ENCODE data around the gene PKP2.

Gene PKP2

GRCh38 chr12:32801269-32801980, 95.2 kb downstream of the PKP2 start:
- Mint-ChIP-seq H3K27ac (no peak overlapping the region), H3K36me3 (no peaks in the 10 kb centered on the region), H3K4me1 (no peaks in the 10 kb centered on the region), H3K27me3 (peaks cover 6% of the 10 kb centered on the region), H3K4me3 (no peak overlapping the region), H3K9me3 (peaks cover 2% of the 10 kb centered on the region)
- DNase-seq (ENCODE audit: low spot score in 2 of 2) (no peak), ATAC-seq (ENCODE audit: low read depth) (no peak)

- peaks cover 5% of the 10 kb centered on the region for H3K27me3 Mint-ChIP-seq
- ATAC-seq (ENCODE audit: low read depth) (no peak), DNase-seq (ENCODE audit: low spot score in 2 of 2) (no peak)
- H3K9me3 Mint-ChIP-seq: no peaks in the 10 kb centered on the region
- no peaks in the 10 kb centered on the region for H3K36me3 Mint-ChIP-seq
- no peaks in the 10 kb centered on the region for H3K4me1 Mint-ChIP-seq
- no peak overlapping the region for H3K27ac Mint-ChIP-seq
- no peak overlapping the region for H3K4me3 Mint-ChIP-seq
These were observed 102.3 kb downstream of the PKP2 start for GRCh38 chr12:32794281-32794680.

- ATAC-seq (ENCODE audit: low read depth): no peak
- H3K4me1 Mint-ChIP-seq: no peaks in the 10 kb centered on the region
- no peaks in the 10 kb centered on the region for H3K9me3 Mint-ChIP-seq
- no peaks in the 10 kb centered on the region for H3K36me3 Mint-ChIP-seq
- no peak for DNase-seq (ENCODE audit: low spot score in 2 of 2)
- H3K27ac Mint-ChIP-seq: no peak overlapping the region
- no peak overlapping the region for H3K4me3 Mint-ChIP-seq
- H3K27me3 Mint-ChIP-seq: peaks cover 6% of the 10 kb centered on the region
These were observed 106.7 kb downstream of the PKP2 start for GRCh38 chr12:32789916-32790315.

- Mint-ChIP-seq H3K4me1 (no peaks in the 10 kb centered on the region), H3K9me3 (no peaks in the 10 kb centered on the region), H3K27me3 (peaks cover 6% of the 10 kb centered on the region), H3K27ac (no peak overlapping the region), H3K4me3 (no peak overlapping the region), H3K36me3 (no peaks in the 10 kb centered on the region)
- ATAC-seq (ENCODE audit: low read depth): no peak
- no peak for DNase-seq (ENCODE audit: low spot score in 2 of 2)
These were observed 107.1 kb downstream of the PKP2 start for GRCh38 chr12:32789446-32789845.

- Mint-ChIP-seq H3K4me3 (no peak overlapping the region), H3K9me3 (no peaks in the 10 kb centered on the region), H3K4me1 (no peaks in the 10 kb centered on the region), H3K36me3 (no peaks in the 10 kb centered on the region), H3K27ac (no peak overlapping the region), H3K27me3 (peaks cover 5% of the 10 kb centered on the region)
- ATAC-seq (ENCODE audit: low read depth) (no peak), DNase-seq (ENCODE audit: low spot score in 2 of 2) (no peak)
These were observed 108.2 kb downstream of the PKP2 start for GRCh38 chr12:32788405-32788804.

- no peaks in the 10 kb centered on the region for H3K36me3 Mint-ChIP-seq
- ATAC-seq (ENCODE audit: low read depth) (no peak), DNase-seq (ENCODE audit: low spot score in 2 of 2) (no peak)
- H3K4me3 Mint-ChIP-seq: no peak overlapping the region
- no peaks in the 10 kb centered on the region for H3K9me3 Mint-ChIP-seq
- H3K4me1 Mint-ChIP-seq: no peaks in the 10 kb centered on the region
- H3K27ac Mint-ChIP-seq: no peak overlapping the region
- H3K27me3 Mint-ChIP-seq: peaks cover 2% of the 10 kb centered on the region
These were observed 111.0 kb downstream of the PKP2 start for GRCh38 chr12:32785557-32785956.

GRCh38 chr12:32783029-32783428, 113.5 kb downstream of the PKP2 start:
- ATAC-seq (ENCODE audit: low read depth): no peak
- Mint-ChIP-seq H3K4me3 (no peak overlapping the region), H3K27me3 (peaks cover 6% of the 10 kb centered on the region)

GRCh38 chr12:32780071-32780470, 116.5 kb downstream of the PKP2 start:
- H3K9me3 Mint-ChIP-seq: no peaks in the 10 kb centered on the region
- ATAC-seq (ENCODE audit: low read depth): no peak
- H3K4me3 Mint-ChIP-seq: no peak overlapping the region
- H3K27ac Mint-ChIP-seq: no peak overlapping the region
- peaks cover 5% of the 10 kb centered on the region for H3K27me3 Mint-ChIP-seq
- no peaks in the 10 kb centered on the region for H3K36me3 Mint-ChIP-seq
- DNase-seq (ENCODE audit: low spot score in 2 of 2): no peak
- no peaks in the 10 kb centered on the region for H3K4me1 Mint-ChIP-seq

More at GRCh38 chr12:32783029-32783428, 113.5 kb downstream of the PKP2 start:
- no peaks in the 10 kb centered on the region for H3K9me3 Mint-ChIP-seq
- H3K27ac Mint-ChIP-seq: no peak overlapping the region
- no peak for DNase-seq (ENCODE audit: low spot score in 2 of 2)
- no peaks in the 10 kb centered on the region for H3K4me1 Mint-ChIP-seq
- H3K36me3 Mint-ChIP-seq: no peaks in the 10 kb centered on the region

GRCh38 chr12:32777691-32778175, 118.8 kb downstream of the PKP2 start:
- DNase-seq (ENCODE audit: low spot score in 2 of 2) (no peak), ATAC-seq (ENCODE audit: low read depth) (no peak)
- H3K27me3 Mint-ChIP-seq: peaks cover 9% of the 10 kb centered on the region
- no peaks in the 10 kb centered on the region for H3K4me1 Mint-ChIP-seq
- H3K4me3 Mint-ChIP-seq: no peak overlapping the region
- H3K9me3 Mint-ChIP-seq: no peaks in the 10 kb centered on the region
- no peaks in the 10 kb centered on the region for H3K36me3 Mint-ChIP-seq
- no peak overlapping the region for H3K27ac Mint-ChIP-seq

- DNase-seq (ENCODE audit: low spot score in 2 of 2): no peak
- no peak overlapping the region for H3K4me3 Mint-ChIP-seq
- H3K36me3 Mint-ChIP-seq: no peaks in the 10 kb centered on the region
- H3K4me1 Mint-ChIP-seq: no peaks in the 10 kb centered on the region
- ATAC-seq (ENCODE audit: low read depth): no peak
- no peaks in the 10 kb centered on the region for H3K9me3 Mint-ChIP-seq
- H3K27ac Mint-ChIP-seq: no peak overlapping the region
- H3K27me3 Mint-ChIP-seq: peaks cover 9% of the 10 kb centered on the region
These were observed 119.4 kb downstream of the PKP2 start for GRCh38 chr12:32777159-32777558.

- ATAC-seq (ENCODE audit: low read depth): no peak
- Mint-ChIP-seq H3K27me3 (peaks cover 11% of the 10 kb centered on the region), H3K27ac (no peak overlapping the region), H3K4me1 (no peaks in the 10 kb centered on the region), H3K4me3 (no peak overlapping the region), H3K9me3 (no peaks in the 10 kb centered on the region), H3K36me3 (no peaks in the 10 kb centered on the region)
- DNase-seq (ENCODE audit: low spot score in 2 of 2): no peak
These were observed 120.3 kb downstream of the PKP2 start for GRCh38 chr12:32776258-32776657.

- no peak for ATAC-seq (ENCODE audit: low read depth)
- H3K4me1 Mint-ChIP-seq: no peaks in the 10 kb centered on the region
- DNase-seq (ENCODE audit: low spot score in 2 of 2): no peak
- H3K27me3 Mint-ChIP-seq: peaks cover 12% of the 10 kb centered on the region
- no peaks in the 10 kb centered on the region for H3K36me3 Mint-ChIP-seq
- H3K9me3 Mint-ChIP-seq: no peaks in the 10 kb centered on the region
- no peak overlapping the region for H3K27ac Mint-ChIP-seq
- H3K4me3 Mint-ChIP-seq: no peak overlapping the region
These were observed 122.9 kb downstream of the PKP2 start for GRCh38 chr12:32773691-32774090.

GRCh38 chr12:32770141-32770540, 126.4 kb downstream of the PKP2 start:
- H3K27me3 Mint-ChIP-seq: peaks cover 15% of the 10 kb centered on the region
- DNase-seq (ENCODE audit: low spot score in 2 of 2): no peak
- no peak for ATAC-seq (ENCODE audit: low read depth)
- no peaks in the 10 kb centered on the region for H3K36me3 Mint-ChIP-seq
- no peak overlapping the region for H3K27ac Mint-ChIP-seq
- H3K4me1 Mint-ChIP-seq: no peaks in the 10 kb centered on the region
- H3K4me3 Mint-ChIP-seq: no peak overlapping the region
- H3K9me3 Mint-ChIP-seq: no peaks in the 10 kb centered on the region

- DNase-seq (ENCODE audit: low spot score in 2 of 2) (no peak), ATAC-seq (ENCODE audit: low read depth) (no peak)
- no peaks in the 10 kb centered on the region for H3K9me3 Mint-ChIP-seq
- H3K4me3 Mint-ChIP-seq: no peak overlapping the region
- peaks cover 10% of the 10 kb centered on the region for H3K27me3 Mint-ChIP-seq
- no peaks in the 10 kb centered on the region for H3K4me1 Mint-ChIP-seq
- no peak overlapping the region for H3K27ac Mint-ChIP-seq
- no peaks in the 10 kb centered on the region for H3K36me3 Mint-ChIP-seq
These were observed 128.1 kb downstream of the PKP2 start for GRCh38 chr12:32768518-32768917.

GRCh38 chr12:32765906-32766305, 130.7 kb downstream of the PKP2 start:
- ATAC-seq (ENCODE audit: low read depth) (no peak), DNase-seq (ENCODE audit: low spot score in 2 of 2) (no peak)
- H3K4me3 Mint-ChIP-seq: no peak overlapping the region
- no peak overlapping the region for H3K27ac Mint-ChIP-seq
- no peaks in the 10 kb centered on the region for H3K9me3 Mint-ChIP-seq
- H3K27me3 Mint-ChIP-seq: peaks cover 8% of the 10 kb centered on the region
- H3K4me1 Mint-ChIP-seq: peaks cover 8% of the 10 kb centered on the region
- no peaks in the 10 kb centered on the region for H3K36me3 Mint-ChIP-seq

All from memory B cell (primary cell).